PC-9 (cell line): ENCODE data around the gene PALLD.

Source experiments
- EZH2 ChIP-seq: fragments of 200-600 bp; sonication (generic); IDR thresholded peaks from 2 replicates; pipeline ENCODE4 v1.8.0; 2017; ENCODE audit warnings: antibody characterized with exemption, low read depth
- TF ChIP-seq, protein P1 (sequence below): fragments of 200-600 bp; sonication (generic); conservative IDR thresholded peaks from 2 replicates; pipeline ENCODE4 v1.6.1; 2017; ENCODE audit warnings: mixed run types, antibody characterized with exemption, mild to moderate bottlenecking, moderate library complexity

DNA sequence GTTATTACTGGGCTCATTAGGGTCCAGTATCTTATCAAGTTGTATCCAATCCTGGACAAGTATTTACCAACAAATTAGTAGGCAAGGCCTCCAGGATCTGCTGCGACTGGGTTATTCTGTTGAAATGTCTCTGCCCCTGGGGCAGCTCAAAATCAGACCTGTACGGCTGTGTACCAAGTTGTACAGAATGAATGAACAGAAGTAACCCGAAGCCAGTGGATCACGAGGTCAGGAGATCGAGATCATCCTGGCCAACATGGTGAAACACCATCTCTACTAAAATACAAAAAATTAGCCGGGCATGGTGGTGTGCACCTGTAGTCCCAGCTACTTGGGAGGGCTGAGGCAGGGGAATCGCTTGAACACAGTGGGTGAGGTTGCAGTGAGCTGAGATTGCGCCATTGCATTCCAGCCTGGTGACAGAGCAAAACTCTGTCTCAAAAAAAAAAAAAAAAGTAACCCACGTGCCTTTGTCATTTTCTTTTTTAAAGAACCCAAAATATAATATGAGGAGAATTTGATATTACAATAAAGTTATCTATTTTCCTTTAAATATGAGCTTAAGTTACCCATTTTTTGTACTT, 385.9 kb downstream of the PALLD start:
- TF ChIP-seq EZH2, result no peak
- TF ChIP-seq, protein P1, sequence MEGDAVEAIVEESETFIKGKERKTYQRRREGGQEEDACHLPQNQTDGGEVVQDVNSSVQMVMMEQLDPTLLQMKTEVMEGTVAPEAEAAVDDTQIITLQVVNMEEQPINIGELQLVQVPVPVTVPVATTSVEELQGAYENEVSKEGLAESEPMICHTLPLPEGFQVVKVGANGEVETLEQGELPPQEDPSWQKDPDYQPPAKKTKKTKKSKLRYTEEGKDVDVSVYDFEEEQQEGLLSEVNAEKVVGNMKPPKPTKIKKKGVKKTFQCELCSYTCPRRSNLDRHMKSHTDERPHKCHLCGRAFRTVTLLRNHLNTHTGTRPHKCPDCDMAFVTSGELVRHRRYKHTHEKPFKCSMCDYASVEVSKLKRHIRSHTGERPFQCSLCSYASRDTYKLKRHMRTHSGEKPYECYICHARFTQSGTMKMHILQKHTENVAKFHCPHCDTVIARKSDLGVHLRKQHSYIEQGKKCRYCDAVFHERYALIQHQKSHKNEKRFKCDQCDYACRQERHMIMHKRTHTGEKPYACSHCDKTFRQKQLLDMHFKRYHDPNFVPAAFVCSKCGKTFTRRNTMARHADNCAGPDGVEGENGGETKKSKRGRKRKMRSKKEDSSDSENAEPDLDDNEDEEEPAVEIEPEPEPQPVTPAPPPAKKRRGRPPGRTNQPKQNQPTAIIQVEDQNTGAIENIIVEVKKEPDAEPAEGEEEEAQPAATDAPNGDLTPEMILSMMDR, result no peak
